Inflammatory macrophage treated with lipopolysaccharide for 4 hours (primary cell): Measurements from ENCODE around the gene CORO2B.
"Not testable (repeated sequence)": the region's sequence is repeated elsewhere in the genome, so short reads cannot be mapped to it uniquely, and the experiment has no call there.

Experiments
- DNase-seq: peaks from one replicate; pipeline ENCODE4 v3.0.0-alpha.2; 2020

CORO2B gene

GRCh38 chr15:68593341-68593740 is 14.5 kb downstream of the CORO2B start:
- no peak for DNase-seq

- no peak for DNase-seq
These were observed 15.2 kb downstream of the CORO2B start for GRCh38 chr15:68593828-68594532.

GRCh38 chr15:68594533-68595259 is 15.9 kb downstream of the CORO2B start:
- DNase-seq, result no peak

- DNase-seq, result no peak
These were observed 16.4 kb downstream of the CORO2B start for GRCh38 chr15:68595260-68595564.

- no peak for DNase-seq
These were observed 17.0 kb downstream of the CORO2B start for GRCh38 chr15:68595761-68596160.

GRCh38 chr15:68596691-68597090 is 17.9 kb downstream of the CORO2B start:
- DNase-seq, result no peak

GRCh38 chr15:68597581-68597980 is 18.8 kb downstream of the CORO2B start:
- no peak for DNase-seq

- peak; percentile 52 for DNase-seq
These were observed 19.7 kb downstream of the CORO2B start for GRCh38 chr15:68598171-68599152.

- no peak for DNase-seq
These were observed 20.4 kb downstream of the CORO2B start for GRCh38 chr15:68599153-68599545.

GRCh38 chr15:68599560-68600071 is 20.8 kb downstream of the CORO2B start:
- no peak for DNase-seq

- no peak for DNase-seq
These were observed 22.7 kb downstream of the CORO2B start for GRCh38 chr15:68601206-68602197.

GRCh38 chr15:68602459-68603215 is 23.8 kb downstream of the CORO2B start:
- no peak for DNase-seq

GRCh38 chr15:68603216-68603595 is 24.4 kb downstream of the CORO2B start:
- no peak for DNase-seq

- DNase-seq, result no peak
These were observed 25.2 kb downstream of the CORO2B start for GRCh38 chr15:68603951-68604350.

- DNase-seq, result not testable (repeated sequence)
These were observed 26.2 kb downstream of the CORO2B start for GRCh38 chr15:68604840-68605478.

GRCh38 chr15:68606375-68606774 is 27.6 kb downstream of the CORO2B start:
- no peak for DNase-seq

GRCh38 chr15:68608206-68608843 is 29.5 kb downstream of the CORO2B start:
- no peak for DNase-seq

GRCh38 chr15:68608844-68609232 is 30.0 kb downstream of the CORO2B start:
- DNase-seq, result no peak

- DNase-seq, result no peak
These were observed 30.8 kb downstream of the CORO2B start for GRCh38 chr15:68609629-68610028.

- no peak for DNase-seq
These were observed 32.0 kb downstream of the CORO2B start for GRCh38 chr15:68610825-68611224.
